ENCODE data around the gene IL1RAPL1. TPM values are rescaled to one million over a fixed set of nuclear protein-coding genes. Genes with fewer than 3 reads are reported as not detected.

The IL1RAPL1 gene
- total RNA-seq, 1 donor from 2014 or later: 2.7 TPM

- Mint-ChIP-seq H3K36me3 (ENCODE audit: low read depth) (no peaks in the 10 kb centered on the region), H3K9me3 (peaks cover 4% of the 10 kb centered on the region), H3K4me3 (no peak overlapping the region), H3K4me1 (peaks cover 14% of the 10 kb centered on the region), H3K27ac (ENCODE audit: unreplicated experiment) (peak overlapping the region; percentile 45), H3K27me3 (ENCODE audit: low read depth) (no peaks in the 10 kb centered on the region)
- no peak for TF ChIP-seq CTCF (conservative IDR thresholded peaks at IDR 0.05)
- DNase-seq (ENCODE audit: low read depth, low spot score): no peak
Measured at GRCh38 chrX:29659911-29660310, 1072.7 kb downstream of the IL1RAPL1 start.

GRCh38 chrX:29661290-29661689 is 1074.0 kb downstream of the IL1RAPL1 start:
- peaks cover 4% of the 10 kb centered on the region for H3K9me3 Mint-ChIP-seq

GRCh38 chrX:29662101-29662500 is 1074.9 kb downstream of the IL1RAPL1 start:
- H3K4me1 Mint-ChIP-seq: peaks cover 14% of the 10 kb centered on the region
- H3K4me3 Mint-ChIP-seq: no peak overlapping the region
- no peak for TF ChIP-seq CTCF (conservative IDR thresholded peaks at IDR 0.05)
- H3K36me3 Mint-ChIP-seq (ENCODE audit: low read depth): no peaks in the 10 kb centered on the region
- no peaks in the 10 kb centered on the region for H3K27me3 Mint-ChIP-seq (ENCODE audit: low read depth)
- no peak overlapping the region for H3K27ac Mint-ChIP-seq (ENCODE audit: unreplicated experiment)
- H3K9me3 Mint-ChIP-seq: peaks cover 4% of the 10 kb centered on the region
- DNase-seq (ENCODE audit: low read depth, low spot score): no peak

More at GRCh38 chrX:29661290-29661689, 1074.0 kb downstream of the IL1RAPL1 start:
- Mint-ChIP-seq H3K4me3 (no peak overlapping the region), H3K36me3 (ENCODE audit: low read depth) (no peaks in the 10 kb centered on the region), H3K4me1 (peaks cover 14% of the 10 kb centered on the region), H3K27me3 (ENCODE audit: low read depth) (no peaks in the 10 kb centered on the region), H3K27ac (ENCODE audit: unreplicated experiment) (no peak overlapping the region)
- no peak for DNase-seq (ENCODE audit: low read depth, low spot score)
- no peak for TF ChIP-seq CTCF (conservative IDR thresholded peaks at IDR 0.05)

- H3K27me3 Mint-ChIP-seq (ENCODE audit: low read depth): no peaks in the 10 kb centered on the region
- H3K4me1 Mint-ChIP-seq: peaks cover 14% of the 10 kb centered on the region
- H3K9me3 Mint-ChIP-seq: peaks cover 2% of the 10 kb centered on the region
- H3K36me3 Mint-ChIP-seq (ENCODE audit: low read depth): no peaks in the 10 kb centered on the region
- no peak for TF ChIP-seq CTCF (conservative IDR thresholded peaks at IDR 0.05)
- H3K27ac Mint-ChIP-seq (ENCODE audit: unreplicated experiment): peak overlapping the region; percentile 94
- H3K4me3 Mint-ChIP-seq: no peak overlapping the region
- no peak for DNase-seq (ENCODE audit: low read depth, low spot score)
Measured at GRCh38 chrX:29662759-29663503, 1075.7 kb downstream of the IL1RAPL1 start.

GRCh38 chrX:29665532-29665931 is 1078.3 kb downstream of the IL1RAPL1 start:
- no peak for TF ChIP-seq CTCF (conservative IDR thresholded peaks at IDR 0.05)
- H3K27ac Mint-ChIP-seq (ENCODE audit: unreplicated experiment): no peak overlapping the region
- H3K36me3 Mint-ChIP-seq (ENCODE audit: low read depth): no peaks in the 10 kb centered on the region
- no peaks in the 10 kb centered on the region for H3K27me3 Mint-ChIP-seq (ENCODE audit: low read depth)
- no peak overlapping the region for H3K4me3 Mint-ChIP-seq
- peaks cover 14% of the 10 kb centered on the region for H3K4me1 Mint-ChIP-seq
- no peak for DNase-seq (ENCODE audit: low read depth, low spot score)
- no peaks in the 10 kb centered on the region for H3K9me3 Mint-ChIP-seq
